LNCaP clone FGC (cell line): ENCODE data around the gene BMP6.

Experiments used
- DNase-seq: peaks from one replicate; pipeline ENCODE4 v3.0.0-alpha.2; 2011; ENCODE audit warnings: low read depth
- H3K4me3 ChIP-seq: 2 replicates; pipeline ENCODE4 v1.5.1; 2011; ENCODE audit warnings: mild to moderate bottlenecking, low read depth, low read length, control low read depth
- TF ChIP-seq, protein P1 (sequence below): IDR thresholded peaks from 2 replicates; pipeline ENCODE4 v1.5.1; 2012; ENCODE audit warnings: mild to moderate bottlenecking; ENCODE audit not compliant: control insufficient read depth, insufficient read depth; ENCODE audit errors: extremely low read depth

BMP6 gene

DNA sequence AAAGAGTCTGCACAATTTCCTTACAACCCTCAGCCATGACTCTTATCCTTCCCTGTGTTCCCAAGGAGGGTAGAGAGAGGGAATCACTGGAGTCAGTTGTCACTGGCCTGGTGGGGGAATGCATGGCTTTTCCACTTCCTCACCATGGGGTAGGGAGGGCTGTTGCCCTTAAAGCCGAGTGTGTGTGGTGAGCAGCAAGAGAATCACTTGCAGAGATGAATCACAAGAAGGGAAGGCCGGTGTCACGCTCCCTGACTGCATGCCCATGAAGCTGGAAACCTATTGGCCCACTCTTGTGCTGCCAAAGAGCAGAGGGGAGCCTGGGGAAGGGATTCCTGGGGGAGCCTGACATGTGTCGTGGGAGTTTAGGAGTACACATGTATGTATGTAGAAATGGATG lies 18.1 kb upstream of the BMP6 start:
- TF ChIP-seq, protein P1, sequence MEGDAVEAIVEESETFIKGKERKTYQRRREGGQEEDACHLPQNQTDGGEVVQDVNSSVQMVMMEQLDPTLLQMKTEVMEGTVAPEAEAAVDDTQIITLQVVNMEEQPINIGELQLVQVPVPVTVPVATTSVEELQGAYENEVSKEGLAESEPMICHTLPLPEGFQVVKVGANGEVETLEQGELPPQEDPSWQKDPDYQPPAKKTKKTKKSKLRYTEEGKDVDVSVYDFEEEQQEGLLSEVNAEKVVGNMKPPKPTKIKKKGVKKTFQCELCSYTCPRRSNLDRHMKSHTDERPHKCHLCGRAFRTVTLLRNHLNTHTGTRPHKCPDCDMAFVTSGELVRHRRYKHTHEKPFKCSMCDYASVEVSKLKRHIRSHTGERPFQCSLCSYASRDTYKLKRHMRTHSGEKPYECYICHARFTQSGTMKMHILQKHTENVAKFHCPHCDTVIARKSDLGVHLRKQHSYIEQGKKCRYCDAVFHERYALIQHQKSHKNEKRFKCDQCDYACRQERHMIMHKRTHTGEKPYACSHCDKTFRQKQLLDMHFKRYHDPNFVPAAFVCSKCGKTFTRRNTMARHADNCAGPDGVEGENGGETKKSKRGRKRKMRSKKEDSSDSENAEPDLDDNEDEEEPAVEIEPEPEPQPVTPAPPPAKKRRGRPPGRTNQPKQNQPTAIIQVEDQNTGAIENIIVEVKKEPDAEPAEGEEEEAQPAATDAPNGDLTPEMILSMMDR: no peak
- no peak for DNase-seq
- no peak overlapping the region for H3K4me3 ChIP-seq

DNA sequence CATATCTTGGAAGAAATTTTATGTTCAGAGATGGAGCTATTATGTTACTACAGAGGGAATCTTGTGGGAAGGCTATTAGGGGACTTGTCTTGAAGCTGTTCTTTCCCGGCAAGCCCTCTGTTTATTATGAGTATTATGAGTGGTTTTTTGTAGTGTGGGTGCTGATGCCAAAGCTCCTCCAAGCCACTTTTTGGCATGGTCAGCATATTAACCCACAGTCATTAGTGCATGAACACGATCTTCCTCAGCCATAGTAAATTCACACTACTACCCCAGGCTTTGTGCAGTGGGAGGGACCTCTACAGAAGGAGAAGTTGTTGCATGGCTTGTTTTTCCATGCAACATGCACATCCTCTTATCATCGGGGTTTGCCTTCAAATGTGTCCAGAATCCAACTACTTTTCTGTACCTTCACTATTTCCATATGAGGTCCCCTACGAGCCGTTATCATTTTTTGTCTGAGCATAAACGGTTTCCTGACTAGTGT lies 6.5 kb upstream of the BMP6 start:
- DNase-seq: no peak
- H3K4me3 ChIP-seq: no peak overlapping the region
- TF ChIP-seq, protein P1: no peak

DNA sequence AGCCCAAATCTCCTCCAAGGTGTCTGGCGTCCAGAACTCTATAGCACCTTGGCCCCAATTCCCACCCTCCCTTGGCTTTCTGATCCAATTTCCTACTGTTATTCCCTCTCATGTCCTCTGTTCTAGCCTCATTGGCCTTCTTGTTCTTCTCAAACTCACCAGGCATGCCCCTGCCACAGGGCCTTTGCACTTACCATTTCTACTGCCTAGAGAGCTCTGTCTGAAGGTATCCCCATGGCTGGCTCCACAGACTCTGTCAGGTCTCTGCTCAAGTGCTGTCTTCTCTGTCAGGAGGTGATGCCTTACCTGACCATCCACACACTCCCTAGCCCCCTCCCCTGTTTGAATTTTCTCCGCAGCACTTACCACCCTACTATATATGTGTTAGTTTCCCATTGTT lies 5.6 kb upstream of the BMP6 start:
- TF ChIP-seq, protein P1: no peak
- H3K4me3 ChIP-seq: no peak overlapping the region
- no peak for DNase-seq

DNA sequence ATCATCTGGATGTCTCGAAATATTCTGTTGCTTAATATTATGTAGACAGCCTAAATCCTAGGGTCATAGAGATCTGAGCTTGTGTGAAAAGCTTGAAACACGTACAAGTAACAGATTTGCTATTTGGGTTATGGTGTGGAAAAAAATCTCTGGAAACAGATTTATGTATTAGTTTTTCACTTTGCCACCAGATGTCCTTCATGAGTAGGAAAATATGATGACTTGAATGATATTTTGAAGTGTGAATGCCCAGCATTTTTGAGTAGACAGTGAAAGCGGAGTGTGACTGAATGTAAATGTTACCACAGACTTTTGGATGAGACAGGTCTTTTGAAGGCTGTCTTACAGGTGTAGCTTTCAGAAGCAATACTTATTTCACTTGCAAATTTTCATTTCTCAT lies 4.2 kb upstream of the BMP6 start:
- DNase-seq: peak; percentile 21
- no peak overlapping the region for H3K4me3 ChIP-seq
- TF ChIP-seq, protein P1: peak; percentile 50

DNA sequence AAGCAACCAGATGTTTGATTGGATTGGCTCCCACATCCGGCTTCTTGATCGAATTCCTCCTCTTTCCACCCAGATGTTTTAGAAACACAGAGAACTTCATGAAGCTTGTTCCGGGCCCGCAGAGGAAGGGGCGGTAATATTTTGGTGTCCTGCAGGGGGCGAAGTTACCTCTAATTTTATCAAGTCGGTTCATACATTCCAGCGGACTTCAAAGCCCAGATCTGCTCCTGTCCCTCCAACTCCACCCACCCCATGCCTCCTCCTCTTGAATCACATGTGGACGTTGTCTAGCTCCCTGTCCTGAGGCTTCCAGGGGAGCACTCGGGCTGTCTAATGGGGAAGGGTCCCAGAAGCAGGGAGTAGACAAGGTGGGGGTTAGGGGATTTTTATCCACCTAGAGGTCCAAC lies 2.9 kb upstream of the BMP6 start:
- H3K4me3 ChIP-seq: no peak overlapping the region

DNA sequence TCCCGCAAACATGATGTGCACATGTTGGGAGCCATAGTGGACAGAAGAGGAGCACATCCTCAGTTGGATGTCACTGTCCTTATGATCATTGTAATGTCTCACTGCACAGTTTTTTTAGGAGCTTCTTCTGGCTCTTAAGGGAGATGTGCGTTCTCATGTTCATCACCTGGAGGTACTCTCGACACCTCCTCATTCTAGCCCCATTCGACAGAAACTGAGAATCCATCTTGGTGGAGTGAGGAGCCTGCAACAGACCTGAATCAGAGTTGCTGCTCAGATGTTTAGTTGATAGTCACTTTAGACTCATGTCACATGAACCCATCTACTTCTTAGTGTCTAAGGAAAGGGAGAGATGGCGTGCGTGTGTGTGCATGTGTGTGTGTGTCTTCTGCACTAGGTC lies 2.3 kb upstream of the BMP6 start:
- no peak for DNase-seq
- TF ChIP-seq, protein P1: no peak
- H3K4me3 ChIP-seq: no peak overlapping the region

More for the DNA sequence above, 2.9 kb upstream of the BMP6 start:
- TF ChIP-seq, protein P1: peak; percentile 50
- DNase-seq: peak; percentile 66

DNA sequence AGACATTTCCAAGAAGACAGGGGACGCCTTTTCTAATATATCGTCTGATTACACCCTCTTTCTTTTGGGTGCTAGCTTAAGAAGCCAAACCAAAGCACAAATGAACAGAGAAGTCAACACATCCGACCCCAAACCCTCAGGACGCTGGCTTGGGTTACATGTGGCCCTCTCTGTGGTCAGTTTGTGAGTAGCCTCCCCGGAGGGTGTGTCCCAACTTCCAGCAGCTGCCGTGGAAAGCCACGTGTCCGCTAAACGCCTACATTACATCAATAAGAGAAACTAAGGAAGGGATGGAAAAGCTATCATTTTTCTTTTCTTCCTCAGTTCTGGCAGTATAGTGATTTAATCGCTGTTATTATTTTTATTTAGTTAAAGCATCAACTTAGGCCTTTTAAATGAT lies 487 bp upstream of the BMP6 start:
- no peak for DNase-seq
- H3K4me3 ChIP-seq: no peak overlapping the region; the same call in 1 of the 2 replicates
- TF ChIP-seq, protein P1: no peak
